Measurements from ENCODE around the gene SMNDC1.

DNA sequence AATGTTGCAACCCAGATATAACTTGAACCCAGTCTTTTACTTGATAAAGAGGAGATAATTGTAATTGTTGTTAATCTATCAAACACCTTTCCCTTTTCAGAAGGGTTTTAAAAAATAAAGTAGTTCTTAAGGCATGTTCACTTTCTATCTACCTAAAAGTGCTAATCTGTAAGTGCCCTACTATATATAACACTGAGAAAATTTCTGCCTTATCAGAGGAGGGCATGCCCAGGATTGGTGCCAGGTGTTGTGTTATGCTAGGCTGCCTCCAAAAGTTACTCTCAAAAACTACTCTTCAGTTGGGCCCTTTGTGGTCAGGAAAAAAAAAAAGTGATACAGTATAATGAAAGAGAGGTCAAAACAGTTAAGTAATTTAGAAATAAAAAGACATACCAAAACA lies 36.3 kb downstream of the SMNDC1 start:
- TF ChIP-seq, protein P1, sequence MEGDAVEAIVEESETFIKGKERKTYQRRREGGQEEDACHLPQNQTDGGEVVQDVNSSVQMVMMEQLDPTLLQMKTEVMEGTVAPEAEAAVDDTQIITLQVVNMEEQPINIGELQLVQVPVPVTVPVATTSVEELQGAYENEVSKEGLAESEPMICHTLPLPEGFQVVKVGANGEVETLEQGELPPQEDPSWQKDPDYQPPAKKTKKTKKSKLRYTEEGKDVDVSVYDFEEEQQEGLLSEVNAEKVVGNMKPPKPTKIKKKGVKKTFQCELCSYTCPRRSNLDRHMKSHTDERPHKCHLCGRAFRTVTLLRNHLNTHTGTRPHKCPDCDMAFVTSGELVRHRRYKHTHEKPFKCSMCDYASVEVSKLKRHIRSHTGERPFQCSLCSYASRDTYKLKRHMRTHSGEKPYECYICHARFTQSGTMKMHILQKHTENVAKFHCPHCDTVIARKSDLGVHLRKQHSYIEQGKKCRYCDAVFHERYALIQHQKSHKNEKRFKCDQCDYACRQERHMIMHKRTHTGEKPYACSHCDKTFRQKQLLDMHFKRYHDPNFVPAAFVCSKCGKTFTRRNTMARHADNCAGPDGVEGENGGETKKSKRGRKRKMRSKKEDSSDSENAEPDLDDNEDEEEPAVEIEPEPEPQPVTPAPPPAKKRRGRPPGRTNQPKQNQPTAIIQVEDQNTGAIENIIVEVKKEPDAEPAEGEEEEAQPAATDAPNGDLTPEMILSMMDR (IDR thresholded peaks at IDR 0.05; ENCODE audit: low read depth, low read length), result no peak
- TF ChIP-seq EZH2phosphoT487 (IDR thresholded peaks at IDR 0.05; ENCODE audit: low read depth), result no peak

All from OCI-LY3 (cell line).